Measurements from ENCODE around the gene MMAB.
"Not testable (repeated sequence)": the region's sequence is repeated elsewhere in the genome, so short reads cannot be mapped to it uniquely, and the experiment has no call there.

Gene MMAB

DNA sequence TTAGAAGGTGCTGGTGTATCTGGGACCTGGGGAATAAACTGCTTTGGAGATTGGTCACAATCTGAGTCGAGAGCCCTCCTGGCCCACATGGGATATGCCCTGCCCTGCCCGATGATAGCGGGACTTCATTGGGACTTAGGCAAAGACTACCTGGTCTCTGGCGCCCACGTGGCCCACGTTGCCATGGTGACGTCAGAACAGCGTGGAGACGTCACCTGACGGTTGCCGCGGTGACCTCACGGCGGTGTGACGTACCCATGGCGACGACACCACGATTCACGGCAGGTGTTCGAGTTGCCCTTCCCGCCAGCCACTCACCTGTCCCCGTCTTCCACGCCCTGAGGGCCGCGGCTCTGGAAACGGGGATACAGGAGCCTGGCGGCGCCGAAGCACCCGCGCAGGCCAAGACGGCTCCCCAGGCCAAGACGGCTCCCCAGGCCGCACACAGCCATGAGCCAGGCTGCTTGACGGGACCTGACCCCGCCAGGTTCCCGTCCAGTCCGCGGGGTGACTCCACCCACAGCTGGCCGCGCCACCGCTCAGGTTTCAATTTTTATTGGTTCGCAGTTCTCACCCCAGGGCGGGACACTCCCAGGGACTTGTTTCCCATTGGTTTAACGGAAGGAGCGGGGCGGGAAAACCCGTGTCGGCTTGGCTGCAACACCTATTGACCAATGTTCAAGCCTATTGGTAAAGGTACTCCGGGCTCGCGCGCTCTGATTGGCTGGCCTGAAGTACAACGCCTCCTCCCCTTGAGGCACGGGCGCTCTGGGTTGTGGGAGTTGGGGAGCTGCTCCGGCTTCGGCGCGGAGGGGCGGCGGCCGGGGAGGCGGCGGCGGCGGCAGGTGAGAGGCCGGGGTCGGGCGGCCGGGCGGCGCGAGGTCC lies at the start of gene MMAB, which contains the start of gene MVK:
Gene MMAB, minus strand, starts transcription at position 476 of the 885 bp plus-strand sequence. Its CDS starts 24 bp downstream, at position 452.
Gene MVK, plus strand, starts transcription at position 766 of the 885 bp plus-strand sequence. CDS start 1,029 bp downstream, outside the sequence.
- DNase-seq, result peak; percentile 97

DNA sequence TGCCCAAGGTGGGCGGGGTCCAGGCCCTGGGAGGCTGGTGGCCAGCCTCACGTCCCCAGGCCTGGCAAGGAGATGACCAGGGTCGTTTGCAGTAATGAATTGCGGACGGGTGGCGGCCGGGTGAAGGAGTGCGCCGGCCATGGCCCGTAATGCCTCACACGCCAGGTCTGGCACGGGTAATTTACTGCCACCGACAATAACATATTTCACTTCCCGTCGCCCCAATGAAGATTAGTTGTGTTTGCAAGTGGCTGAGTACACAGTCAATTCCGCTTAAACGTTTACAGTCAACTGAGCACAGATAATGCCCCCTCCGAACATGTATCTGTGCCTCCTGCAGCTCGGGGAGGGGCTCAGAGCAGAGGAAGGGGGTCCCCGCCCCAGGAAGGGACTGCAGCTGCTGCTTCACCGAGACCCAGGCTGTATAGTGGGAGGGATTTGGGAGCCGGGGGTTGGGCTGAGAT lies 48.6 kb upstream of the MMAB start:
- no peak for DNase-seq

GRCh38 chr12:109621211-109621694 lies 47.9 kb upstream of the MMAB start:
- no peak for DNase-seq

- no peak for DNase-seq
Observed at GRCh38 chr12:109619002-109619604, 45.8 kb upstream of the MMAB start.

- no peak for DNase-seq
Observed at GRCh38 chr12:109618082-109618481, 44.8 kb upstream of the MMAB start.

DNA sequence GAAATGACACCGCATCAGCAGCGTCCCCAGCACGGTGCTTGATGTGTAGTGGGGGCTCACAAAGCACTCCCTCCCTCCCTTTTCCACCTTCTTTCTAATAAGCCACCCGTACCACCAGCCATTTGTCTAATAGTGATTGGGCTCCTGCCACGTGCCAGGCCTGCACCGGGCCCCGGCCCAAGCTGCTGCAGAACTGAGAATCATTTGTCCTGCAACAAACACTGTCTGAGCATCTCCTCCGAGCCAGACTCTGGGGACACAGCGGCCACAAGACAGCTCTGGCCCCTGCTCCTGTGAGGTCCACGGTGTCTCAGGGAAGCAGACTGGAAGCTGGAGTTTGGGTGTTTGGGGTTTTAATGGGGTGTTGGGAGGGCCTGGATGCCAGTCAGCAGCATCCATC lies 44.2 kb upstream of the MMAB start:
- DNase-seq, result no peak

GRCh38 chr12:109615556-109616229 lies 42.4 kb upstream of the MMAB start:
- no peak for DNase-seq

GRCh38 chr12:109613649-109614455 lies 40.5 kb upstream of the MMAB start:
- DNase-seq, result no peak

DNA sequence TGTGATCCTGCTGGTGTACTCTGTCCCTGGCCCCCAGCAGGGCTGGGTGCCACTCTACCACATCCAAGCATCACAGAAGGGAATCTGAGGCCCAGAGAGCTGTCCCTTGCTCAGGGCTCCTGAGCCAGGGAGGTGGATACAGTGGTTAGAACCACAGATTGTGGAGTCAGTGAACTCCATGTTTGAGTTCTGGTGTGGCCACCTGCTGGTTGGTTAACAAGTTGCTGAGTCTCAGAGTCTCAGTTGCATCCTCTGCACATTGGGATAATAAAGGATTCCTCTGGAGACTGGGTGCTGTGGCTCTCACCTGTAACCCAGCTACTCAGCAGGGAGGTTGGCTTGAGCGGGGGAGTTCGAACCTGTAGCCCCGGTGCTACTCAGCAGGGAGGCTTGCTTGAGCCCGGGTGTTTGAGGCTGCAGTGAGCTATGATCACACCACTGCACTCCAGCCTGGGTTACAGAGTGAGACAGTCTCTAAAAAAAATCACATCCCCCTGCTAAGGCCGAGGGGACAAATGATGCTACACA lies 39.7 kb upstream of the MMAB start:
- DNase-seq, result no peak

DNA sequence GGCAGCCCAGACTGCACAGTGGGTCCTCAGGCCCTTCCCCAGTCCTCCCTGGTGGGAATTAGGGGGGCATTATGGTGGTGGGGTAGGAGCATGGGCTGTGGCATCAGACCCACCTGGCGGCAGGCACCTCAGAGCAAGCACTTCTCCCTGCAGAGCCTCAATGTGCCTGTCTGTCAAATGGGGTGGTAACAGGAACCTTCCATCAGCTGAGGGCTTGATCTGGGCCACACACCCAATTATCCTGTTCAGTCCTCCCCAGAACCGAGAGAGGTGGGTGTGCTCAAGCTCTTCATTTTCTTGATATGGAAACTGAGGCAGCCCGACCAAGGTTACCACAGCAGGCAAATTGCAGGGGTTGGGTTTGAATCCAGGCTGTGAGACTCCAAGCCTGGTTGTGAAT lies 38.7 kb upstream of the MMAB start:
- DNase-seq, result no peak

DNA sequence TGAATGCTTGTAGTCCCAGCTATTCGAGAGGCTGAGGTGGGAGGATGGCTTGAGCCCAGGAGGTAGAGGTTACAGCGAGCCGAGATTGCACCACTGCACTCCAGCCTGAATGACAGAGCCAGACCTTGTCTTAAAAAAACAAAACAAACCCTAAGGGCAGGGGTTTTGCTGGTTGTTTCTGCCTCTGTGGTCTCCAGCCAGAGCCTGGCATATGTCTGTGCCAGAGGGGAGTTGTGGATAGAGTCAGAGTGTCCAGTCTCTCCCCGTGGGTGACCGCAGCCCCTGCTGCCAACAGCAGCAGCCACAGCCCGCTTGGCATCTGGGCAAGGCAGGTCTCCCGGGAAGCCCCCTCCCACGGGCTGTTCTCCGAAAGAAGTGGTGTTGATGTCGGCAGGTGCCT lies 37.9 kb upstream of the MMAB start:
- DNase-seq, result no peak

DNA sequence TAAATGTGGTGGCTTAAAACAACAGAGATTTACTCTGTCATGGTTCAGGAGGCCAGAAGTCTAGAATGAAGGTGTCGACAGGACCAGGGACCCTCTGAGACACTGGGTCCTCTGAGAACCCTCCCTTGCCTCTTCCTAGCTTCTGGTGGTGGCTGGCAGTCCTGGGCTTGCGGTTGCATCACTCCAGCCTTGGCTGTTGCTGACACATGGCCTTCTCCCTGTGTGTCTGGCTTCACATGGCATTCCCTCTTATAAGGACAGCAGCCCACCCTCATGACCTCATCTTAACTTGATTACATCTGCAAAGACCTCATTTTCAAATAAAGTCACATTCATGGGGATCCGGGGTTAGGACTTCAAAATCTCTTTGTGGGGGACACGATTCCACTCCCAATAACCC lies 37.2 kb upstream of the MMAB start:
- no peak for DNase-seq

- no peak for DNase-seq
Observed at GRCh38 chr12:109609342-109609741, 36.0 kb upstream of the MMAB start.

DNA sequence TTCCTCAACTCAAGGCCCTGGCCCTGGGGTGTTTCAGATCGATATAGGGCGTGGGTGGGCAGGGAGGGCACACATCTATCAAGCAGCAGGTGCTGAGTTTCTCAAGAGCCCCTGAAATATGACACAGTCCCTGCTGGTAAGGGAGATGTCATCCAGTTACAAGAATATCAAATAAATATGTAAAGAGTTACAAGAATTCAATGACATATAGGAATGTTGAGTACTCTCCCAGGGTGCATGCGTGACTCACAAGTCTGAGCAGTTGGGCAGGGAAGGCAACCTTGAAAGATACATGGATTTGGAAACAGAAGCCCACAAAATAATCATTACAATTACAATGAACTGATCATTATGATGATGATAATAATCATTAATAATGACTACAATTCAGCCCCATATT lies 35.5 kb upstream of the MMAB start:
- DNase-seq, result no peak

DNA sequence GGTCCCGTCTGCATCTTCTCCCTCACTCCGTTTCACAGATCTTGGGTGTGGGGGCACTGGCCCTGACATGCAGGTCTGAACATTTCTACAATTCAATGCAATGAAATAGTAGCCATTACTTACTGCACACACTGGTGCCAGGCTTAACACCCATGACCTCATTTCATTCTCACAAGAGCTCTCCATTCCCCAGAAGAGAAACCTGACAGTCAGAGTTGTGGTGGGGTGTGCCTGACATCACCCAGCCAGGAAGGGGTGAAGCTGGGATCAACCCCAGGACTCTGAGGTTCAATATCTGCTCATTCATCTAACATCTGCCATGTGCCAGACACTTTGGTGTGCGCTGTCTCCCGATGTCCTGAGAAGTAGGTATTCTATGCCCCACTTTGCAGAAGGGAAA lies 35.0 kb upstream of the MMAB start:
- DNase-seq, result no peak

GRCh38 chr12:109607618-109608017 lies 34.3 kb upstream of the MMAB start:
- no peak for DNase-seq

GRCh38 chr12:109606320-109607028 lies 33.2 kb upstream of the MMAB start:
- peak; percentile 67 for DNase-seq

GRCh38 chr12:109605599-109606228 lies 32.4 kb upstream of the MMAB start:
- no peak for DNase-seq

DNA sequence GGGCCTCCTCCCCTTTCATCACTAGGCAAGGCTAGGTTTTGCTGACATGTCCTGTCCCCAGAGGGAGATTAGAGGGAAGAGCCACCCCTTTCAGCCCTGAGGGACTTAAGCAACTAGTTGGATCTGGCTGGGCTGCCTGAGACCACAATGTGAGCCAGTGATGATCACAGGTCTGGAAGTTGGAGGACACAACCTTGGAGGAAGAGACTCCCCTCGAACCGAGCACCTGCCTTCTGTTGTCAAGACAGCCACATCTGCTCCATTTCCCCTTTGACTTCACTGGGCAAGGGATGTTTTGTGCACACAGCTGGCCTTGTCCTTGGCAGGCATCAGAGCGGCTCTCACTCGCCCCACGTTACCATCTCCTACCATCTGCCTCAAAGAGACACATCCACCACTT lies 31.7 kb upstream of the MMAB start:
- peak; percentile 24 for DNase-seq

DNA sequence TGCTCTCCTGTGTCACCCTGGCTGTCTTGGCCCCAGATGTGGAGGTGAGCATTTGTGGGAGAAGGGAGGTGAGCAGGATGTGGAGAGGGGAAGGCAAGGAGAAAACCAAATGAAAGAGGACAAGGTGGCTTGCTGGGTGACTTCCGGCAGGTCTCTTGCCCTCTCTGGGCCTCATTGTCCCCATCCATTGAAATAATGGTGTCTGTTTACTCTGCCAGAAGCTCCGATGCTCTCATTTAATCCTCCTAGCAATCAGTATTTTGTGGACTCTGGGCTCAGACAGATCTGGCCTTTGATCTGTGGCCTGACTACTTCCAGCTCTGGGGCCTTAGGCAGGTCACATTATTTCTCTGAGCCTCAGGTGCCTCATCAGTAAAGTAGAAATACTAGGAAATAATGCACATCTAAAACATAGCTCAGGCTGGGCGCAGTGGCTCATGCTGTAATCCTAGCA lies 30.9 kb upstream of the MMAB start:
- DNase-seq, result no peak

DNA sequence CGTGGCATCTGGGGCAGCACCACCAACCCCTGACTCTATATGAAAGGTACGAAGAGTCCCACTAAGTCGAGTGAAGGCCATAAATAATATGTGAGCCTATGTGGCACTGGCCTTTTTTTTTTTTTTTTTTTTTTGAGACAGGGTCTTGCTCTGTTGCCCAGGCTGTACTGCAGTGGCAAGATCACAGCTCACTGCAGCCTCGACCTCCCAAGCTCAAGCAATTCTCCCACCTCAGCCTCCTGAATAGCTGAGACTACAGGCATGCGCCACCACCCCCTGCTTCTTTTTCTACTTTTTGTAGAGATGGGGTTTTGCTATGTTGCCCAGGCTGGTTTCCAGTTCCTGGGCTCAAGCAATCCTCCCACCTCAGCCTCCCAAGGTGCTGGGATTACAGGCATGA lies 28.8 kb upstream of the MMAB start:
- DNase-seq, result not testable (repeated sequence)
